Stimulated activated CD4-positive, alpha-beta T cell treated with anti-CD3 and anti-CD28 coated beads, Interleukin-15, amount 100 ng/mL, for 48 hours (primary cell): ENCODE measurements around the gene NLGN1.

Experiments
- DNase-seq, 2 donors: peaks; one replicate each; pipeline ENCODE4 v3.0.0-alpha.2; 2020; ENCODE audit warnings: low read depth in 2 of 2

NLGN1 gene

GRCh38 chr3:174089592-174089991 lies 692.0 kb downstream of the NLGN1 start:
- DNase-seq, result no peak

DNA sequence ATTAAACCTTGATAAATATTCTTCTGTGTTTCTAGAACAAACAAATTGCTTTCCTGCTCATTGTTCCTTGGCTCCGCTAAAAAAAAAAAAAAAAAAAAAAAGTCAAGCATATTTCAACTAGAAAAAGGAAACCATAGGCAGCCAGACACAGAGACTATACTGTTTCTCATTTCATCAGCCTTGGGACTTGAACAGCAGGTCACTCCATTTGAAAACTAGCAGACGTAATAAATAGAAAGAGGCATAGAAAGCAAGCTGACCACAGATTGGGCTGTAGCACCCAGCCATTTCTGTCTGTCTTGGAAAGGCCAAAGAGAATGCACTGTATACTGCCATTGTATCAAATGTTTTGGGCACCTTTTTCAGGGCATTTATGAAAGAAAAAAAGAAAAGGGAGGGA lies 697.1 kb downstream of the NLGN1 start:
- no peak for DNase-seq

DNA sequence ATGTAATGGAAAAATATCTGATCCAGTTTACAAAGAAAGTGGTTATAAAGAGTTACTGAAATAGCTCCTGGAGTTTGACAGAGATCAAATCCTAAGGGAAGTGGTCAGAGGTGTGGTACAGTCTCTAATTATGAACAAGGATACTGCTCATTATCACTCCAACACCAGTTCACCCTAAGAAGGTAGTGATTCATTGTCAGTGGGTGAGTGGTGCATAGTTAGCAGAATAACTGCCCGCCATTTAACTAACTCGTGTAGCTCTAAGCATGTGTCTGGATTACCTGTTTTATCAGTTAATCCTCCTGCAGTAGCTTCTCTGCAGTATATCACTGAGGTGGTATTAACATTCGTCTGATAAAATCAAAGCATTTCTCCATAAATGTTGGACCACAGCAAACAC lies 700.1 kb downstream of the NLGN1 start:
- DNase-seq, result no peak

- DNase-seq, result no peak
Observed at GRCh38 chr3:174098746-174099145, 701.2 kb downstream of the NLGN1 start.

- no peak for DNase-seq
Observed at GRCh38 chr3:174099724-174100123, 702.2 kb downstream of the NLGN1 start.

- DNase-seq, result no peak
Observed at GRCh38 chr3:174100744-174101143, 703.2 kb downstream of the NLGN1 start.

DNA sequence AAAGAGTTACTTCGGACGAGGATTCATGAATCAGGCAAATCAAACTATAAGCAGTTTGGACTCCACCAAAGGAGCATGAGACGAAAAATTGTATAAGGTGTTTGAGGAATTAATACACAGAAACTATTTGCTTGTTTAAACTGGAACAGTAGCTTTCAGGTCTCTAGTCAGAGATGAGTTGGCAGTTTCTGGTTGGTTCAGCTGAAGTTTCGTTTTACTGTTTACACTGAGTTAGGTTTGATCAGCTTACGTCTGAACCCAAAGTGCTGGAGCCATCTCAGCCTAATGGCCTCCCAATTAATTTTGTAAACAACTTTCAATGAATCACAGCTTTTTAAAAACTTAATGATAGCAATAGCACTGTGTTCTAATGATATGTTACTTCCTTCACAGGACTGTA lies 703.7 kb downstream of the NLGN1 start:
- DNase-seq, result no peak

GRCh38 chr3:174102274-174102673 lies 704.7 kb downstream of the NLGN1 start:
- no peak for DNase-seq

DNA sequence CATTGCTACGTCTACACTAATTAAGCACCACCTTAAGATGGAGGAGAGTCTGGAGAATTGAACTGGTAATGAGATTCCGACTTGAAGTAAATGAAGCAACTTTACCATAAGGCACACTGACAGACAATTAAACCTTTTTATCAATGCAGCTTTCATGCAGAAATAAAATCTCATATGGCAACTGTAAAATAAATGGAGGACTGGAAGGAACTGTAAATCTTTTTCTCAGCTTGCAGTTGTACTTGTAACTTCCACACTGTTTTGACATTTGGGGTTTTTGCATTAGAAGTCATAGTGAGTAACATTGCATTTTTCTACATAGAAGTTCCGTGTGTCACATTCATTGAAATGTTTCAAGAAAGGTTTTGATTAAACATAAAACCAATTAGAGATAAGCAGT lies 705.3 kb downstream of the NLGN1 start:
- no peak for DNase-seq

DNA sequence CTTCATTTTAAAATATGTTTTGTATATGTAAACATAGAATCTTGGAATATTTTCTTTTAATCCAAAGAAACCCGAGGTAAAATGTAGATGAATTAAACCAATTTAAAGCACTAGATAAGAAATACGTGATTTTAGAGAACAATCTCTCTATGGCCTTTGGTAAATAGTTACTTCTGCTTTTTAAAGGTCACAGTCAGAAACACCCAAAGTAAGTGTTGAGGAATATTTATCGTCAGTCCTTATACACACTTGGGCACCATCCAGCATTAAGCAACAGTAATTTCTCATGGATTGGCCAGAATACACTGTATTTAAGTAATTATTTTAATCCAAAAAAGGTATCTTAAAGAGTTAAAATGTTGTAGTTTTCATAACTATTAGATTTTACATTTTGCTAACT lies 713.2 kb downstream of the NLGN1 start:
- DNase-seq, result no peak

GRCh38 chr3:174111776-174112175 lies 714.2 kb downstream of the NLGN1 start:
- no peak for DNase-seq

- DNase-seq, result no peak
Observed at GRCh38 chr3:174116421-174116820, 718.9 kb downstream of the NLGN1 start.

GRCh38 chr3:174120997-174121396 lies 723.5 kb downstream of the NLGN1 start:
- DNase-seq, result no peak

DNA sequence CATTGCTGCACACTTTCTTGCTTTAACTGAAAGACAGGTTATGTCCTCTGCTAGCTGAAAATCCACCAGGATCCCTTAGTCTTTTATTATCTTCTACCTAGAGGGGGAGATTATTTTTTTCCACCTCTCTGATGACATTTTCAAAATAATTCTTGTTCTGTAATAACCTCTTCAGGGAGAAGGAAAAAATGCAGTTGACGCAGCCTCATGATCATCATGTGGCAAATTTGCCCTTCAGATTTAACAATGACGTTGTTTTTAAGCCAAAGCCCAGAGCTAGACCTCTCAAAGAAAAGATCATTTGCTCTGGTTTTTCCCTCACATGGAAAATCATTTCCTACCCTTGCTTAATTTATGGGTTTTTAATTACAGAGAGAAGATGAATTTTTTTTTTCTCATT lies 724.9 kb downstream of the NLGN1 start:
- no peak for DNase-seq

GRCh38 chr3:174125267-174125824 lies 727.8 kb downstream of the NLGN1 start:
- no peak for DNase-seq

GRCh38 chr3:174126990-174127758 lies 729.6 kb downstream of the NLGN1 start:
- DNase-seq, result no peak

DNA sequence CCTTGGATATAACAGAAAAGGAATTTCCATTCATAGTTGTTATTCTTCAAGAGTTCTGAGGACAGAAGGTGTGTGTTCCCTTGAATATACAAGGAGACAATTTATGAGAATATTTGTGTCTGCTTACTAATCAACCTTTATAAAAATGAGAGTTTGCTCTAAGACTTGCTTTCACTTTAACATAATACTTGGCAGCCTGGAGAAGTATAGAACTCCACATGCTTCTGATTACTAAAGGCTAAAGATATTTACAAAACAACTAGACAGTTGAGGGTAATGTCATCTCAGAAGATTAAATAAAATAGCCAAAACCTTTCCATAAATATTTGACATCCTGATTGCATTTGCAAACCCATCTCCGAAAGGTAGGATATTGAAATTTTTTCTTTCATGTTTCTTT lies 734.5 kb downstream of the NLGN1 start:
- DNase-seq, result no peak

GRCh38 chr3:174132421-174133042 lies 735.0 kb downstream of the NLGN1 start:
- no peak for DNase-seq

DNA sequence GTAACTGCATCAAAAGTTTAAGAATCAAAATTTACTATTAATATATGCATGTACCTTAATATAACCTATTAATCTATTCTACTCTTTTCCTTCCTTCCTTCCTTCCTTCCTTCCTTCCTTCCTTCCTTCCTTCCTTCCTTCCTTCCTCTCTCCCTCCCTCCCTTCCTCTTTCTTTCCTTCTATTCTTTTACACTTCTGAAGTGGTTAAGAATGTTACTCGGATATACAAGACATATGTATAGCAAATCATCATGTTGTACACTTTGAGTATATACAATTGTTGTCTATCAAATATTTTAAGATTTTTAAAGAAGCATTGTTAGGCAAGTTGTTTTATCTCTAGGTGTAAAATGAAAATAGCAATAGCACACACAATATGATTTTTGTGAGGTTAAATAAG lies 748.5 kb downstream of the NLGN1 start:
- DNase-seq, result no peak

DNA sequence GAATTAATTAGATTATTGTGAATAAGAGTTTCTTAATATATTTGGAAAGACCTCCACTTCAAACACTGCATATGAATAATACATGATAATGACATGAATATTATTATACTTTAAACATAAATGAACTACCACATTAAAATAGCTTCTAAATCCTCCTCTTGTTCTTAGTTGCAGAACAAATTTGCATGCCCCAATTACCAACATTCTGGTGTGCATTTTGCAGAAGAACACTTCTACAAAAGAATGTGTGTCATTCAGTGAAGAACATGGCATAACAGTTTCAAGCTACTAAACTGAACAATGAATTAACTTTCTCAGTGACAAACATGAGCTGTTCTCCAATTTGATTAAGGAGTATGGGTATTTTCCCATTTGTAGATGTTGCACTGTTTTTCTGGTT lies 750.3 kb downstream of the NLGN1 start:
- no peak for DNase-seq

GRCh38 chr3:174153871-174154270 lies 756.3 kb downstream of the NLGN1 start:
- DNase-seq, result no peak

DNA sequence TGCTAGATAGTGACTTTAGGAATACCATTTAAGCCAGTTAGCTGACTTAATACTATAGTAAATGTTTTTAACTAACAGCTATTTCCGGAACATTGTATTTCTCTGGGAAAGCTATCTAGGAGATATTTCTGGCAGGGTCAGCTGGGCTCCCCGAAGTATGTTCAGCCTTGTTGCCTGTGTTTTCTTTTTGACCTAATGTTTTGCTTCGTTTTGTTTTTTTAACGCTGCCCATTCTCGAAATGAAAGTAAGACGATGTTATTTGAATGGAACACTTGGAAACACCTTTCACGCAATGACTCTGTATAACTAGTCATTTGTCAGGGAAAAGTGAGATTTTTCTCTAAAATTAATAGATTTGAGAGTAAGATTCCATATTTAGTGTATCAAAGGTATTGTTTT lies 758.7 kb downstream of the NLGN1 start:
- no peak for DNase-seq

- DNase-seq, result no peak
Observed at GRCh38 chr3:174158674-174159073, 761.1 kb downstream of the NLGN1 start.
